HepG2 (cell line): ENCODE results near the gene IL3RA. TPM values are rescaled to one million over a fixed set of nuclear protein-coding genes. Genes with fewer than 3 reads are reported as not detected.

Experiments
- ATAC-seq: fragments of 200-7000 bp; cut with Tn5 transposase; 3 replicates; pipeline ENCODE4 v1.9.1; 2020; ENCODE audit warnings: mild to moderate bottlenecking, moderate library complexity
- BruUV-seq: library from RNA; stranded (reverse); fragments of 400-500 nt; replicated peaks from 2 replicates; lab custom pipeline; 2021; lab: Mats Ljungman, UMichigan
- CTCF ChIA-PET: fragments of 300-600 bp; formaldehyde crosslinking; extraction: SDS; loops from one replicate; lab custom pipeline; 2021; ENCODE audit warnings: low total read pairs, inconsistent platforms, low intra/inter-chr PET ratio; lab: Yijun Ruan, JAX
- POLR2A ChIA-PET: fragments of 350-600 bp; sonication (Branson Sonifier 250); formaldehyde crosslinking; loops from one replicate; lab custom pipeline; 2020; ENCODE audit warnings: antibody characterized with exemption, inconsistent platforms; lab: Yijun Ruan, JAX
- DNase-seq: peaks from one replicate; pipeline ENCODE4 v3.0.0-alpha.2; 2015; ENCODE audit warnings: low spot score
- FAIRE-seq: peaks from 3 replicates; lab custom pipeline; 2011; peaks lifted over from hg19 to GRCh38; lab: Jason Lieb, UNC
- H2AFZ ChIP-seq: one replicate; pipeline ENCODE4 v1.6.1; 2011; ENCODE audit warnings: low read length, inconsistent platforms
- H3K27ac ChIP-seq: fragments of 300-600 bp; 3 replicates; pipeline ENCODE4 v1.8.0; 2011; ENCODE audit warnings: mixed run types, mild to moderate bottlenecking, mixed read lengths, low read length, inconsistent platforms; ENCODE audit not compliant: insufficient read depth; ENCODE audit errors: extremely low read length
- H3K27me3 ChIP-seq, 2 experiments: fragments of 200-600 bp in 1 of 2; 2 replicates in 1 of 2; 3 replicates in 1 of 2; pipeline versions ENCODE4 v1.6.0 to v1.8.0; 2011; ENCODE audit warnings: low read length in 2 of 2, mild to moderate bottlenecking in 2 of 2, moderate library complexity in 2 of 2, inconsistent platforms in 1 of 2; ENCODE audit not compliant: insufficient read depth in 2 of 2, control insufficient read depth in 1 of 2
- H3K36me3 ChIP-seq, 2 experiments: fragments of 200-600 bp in 1 of 2; replicated peaks in 1 of 2; 2 replicates in 1 of 2; 3 replicates in 1 of 2; pipeline versions ENCODE4 v1.5.1 to v1.8.0; 2011; ENCODE audit warnings: low read length in 2 of 2, inconsistent platforms in 1 of 2; ENCODE audit not compliant: insufficient read depth in 2 of 2, control insufficient read depth in 1 of 2
- H3K4me1 ChIP-seq: 2 replicates; pipeline ENCODE4 v1.5.1; 2012; ENCODE audit warnings: low read length, inconsistent platforms; ENCODE audit not compliant: insufficient read depth
- H3K4me2 ChIP-seq: 2 replicates; pipeline ENCODE4 v1.6.0; 2011; ENCODE audit warnings: low read depth, low read length, inconsistent platforms
- H3K4me3 ChIP-seq, 3 experiments: fragments of 200-600 bp in 1 of 3; sonication (generic), shearing (Covaris generic) in 1 of 3; replicated peaks in 1 of 3; 2 replicates each; pipeline ENCODE4 v1.5.1; 2011 to 2016; ENCODE audit warnings: low read length in 3 of 3, inconsistent platforms in 2 of 3, low read depth in 2 of 3, mild to moderate bottlenecking in 2 of 3, control low read depth in 1 of 3, mixed read lengths in 1 of 3; ENCODE audit not compliant: insufficient read depth in 1 of 3
- H3K79me2 ChIP-seq: one replicate; pipeline ENCODE4 v1.6.1; 2011; ENCODE audit warnings: low read length, inconsistent platforms; ENCODE audit not compliant: insufficient read depth
- H3K9ac ChIP-seq: 2 replicates; pipeline ENCODE4 v1.6.0; 2011; ENCODE audit warnings: mild to moderate bottlenecking, low read depth, low read length, inconsistent platforms; ENCODE audit not compliant: insufficient read depth
- H3K9me3 ChIP-seq: 2 replicates; pipeline ENCODE4 v1.5.1; 2012; ENCODE audit warnings: mild to moderate bottlenecking, low read length
- H4K20me1 ChIP-seq: 2 replicates; pipeline ENCODE4 v1.6.0; 2011; ENCODE audit warnings: inconsistent platforms, mild to moderate bottlenecking, low read length, moderate library complexity; ENCODE audit not compliant: insufficient read depth
- AGO2 ChIP-seq: fragments of 200-400 bp; formaldehyde crosslinking; optimal IDR thresholded peaks from 2 replicates; pipeline ENCODE3; 2017; ENCODE audit warnings: mild to moderate bottlenecking, low read depth, low read length, moderate library complexity
- BRD4 ChIP-seq: sonication (generic); formaldehyde crosslinking; IDR thresholded peaks from 2 replicates; pipeline ENCODE4 v1.4.0; 2020; ENCODE audit warnings: missing genetic modification reagents
- RBM39 ChIP-seq: fragments of 200-400 bp; formaldehyde crosslinking; IDR thresholded peaks from one replicate; pipeline ENCODE4 v1.6.1; 2018; ENCODE audit warnings: antibody characterized with exemption, mild to moderate bottlenecking, low read depth, low read length; ENCODE audit not compliant: poor library complexity, severe bottlenecking
- TARDBP ChIP-seq: sonication (generic); formaldehyde crosslinking; IDR thresholded peaks from 2 replicates; pipeline ENCODE4 v1.8.0; 2022; ENCODE audit warnings: mild to moderate bottlenecking, missing genetic modification reagents
- ZFP91 ChIP-seq: sonication (generic); formaldehyde crosslinking; IDR thresholded peaks from 2 replicates; pipeline ENCODE4 v1.9.0; 2022; ENCODE audit warnings: missing genetic modification reagents, mild to moderate bottlenecking, borderline replicate concordance
- ZKSCAN1 ChIP-seq: fragments of 150-350 bp; IDR thresholded peaks from 2 replicates; pipeline ENCODE4 v1.6.1; 2014; ENCODE audit warnings: low read length
- ZZZ3 ChIP-seq: sonication (generic); formaldehyde crosslinking; IDR thresholded peaks from 2 replicates; pipeline ENCODE4 v1.4.0; 2020; ENCODE audit warnings: missing genetic modification reagents, mild to moderate bottlenecking, borderline replicate concordance
- WGBS: methylation state at CpG from one replicate; pipeline ENCODE4 v1.1.6; 2017; ENCODE audit warnings: low lambda C conversion rate; 5-methylcytosine and 5-hydroxymethylcytosine counted together
- in situ Hi-C: cut with HindIII; loops from 2 replicates; pipeline ENCODE4 v1.10.0; 2017; ENCODE audit warnings: low pct_unique_long_range_greater_than_20kb; ENCODE audit not compliant: extremely low pct_ligation_motif_present
- intact Hi-C: fragments of 100-400 bp; cut with micrococcal nuclease; formaldehyde crosslinking; loops from one replicate; pipeline ENCODE4 v1.10.0; 2022; ENCODE audit not compliant: unreplicated experiment
- polyA plus RNA-seq, 8 experiments: library from polyadenylated mRNA; depleted of rRNA in 3 of 8; stranded (reverse) in 7 of 8; unstranded in 1 of 8; fragments of >200 nt; fragmentation: Illumina TruSeq in 4 of 8; extraction: Trizol in 4 of 8; gene quantifications; 2 replicates each; pipeline versions ENCODE4 v1.2.1 to v1.2.3, GENCODE V29; 2011 to 2016; ENCODE audit warnings: low read depth in 4 of 8, missing spikeins in 1 of 8, mixed read lengths in 1 of 8; ENCODE audit not compliant: insufficient read depth in 1 of 8
- total RNA-seq, 5 experiments: library from RNA; depleted of rRNA; stranded (reverse); fragments of >200 nt; fragmentation: Illumina TruSeq; extraction: Trizol; gene quantifications; 2 replicates each; pipeline ENCODE4 v1.2.3, GENCODE V29; 2016; ENCODE audit warnings: low read depth in 1 of 5

Gene IL3RA
- total and polyA plus RNA-seq, 2 of the 13 experiments (the other 11 are each of a cell fraction or from before 2014, with no cell fraction given): not detected

DNA sequence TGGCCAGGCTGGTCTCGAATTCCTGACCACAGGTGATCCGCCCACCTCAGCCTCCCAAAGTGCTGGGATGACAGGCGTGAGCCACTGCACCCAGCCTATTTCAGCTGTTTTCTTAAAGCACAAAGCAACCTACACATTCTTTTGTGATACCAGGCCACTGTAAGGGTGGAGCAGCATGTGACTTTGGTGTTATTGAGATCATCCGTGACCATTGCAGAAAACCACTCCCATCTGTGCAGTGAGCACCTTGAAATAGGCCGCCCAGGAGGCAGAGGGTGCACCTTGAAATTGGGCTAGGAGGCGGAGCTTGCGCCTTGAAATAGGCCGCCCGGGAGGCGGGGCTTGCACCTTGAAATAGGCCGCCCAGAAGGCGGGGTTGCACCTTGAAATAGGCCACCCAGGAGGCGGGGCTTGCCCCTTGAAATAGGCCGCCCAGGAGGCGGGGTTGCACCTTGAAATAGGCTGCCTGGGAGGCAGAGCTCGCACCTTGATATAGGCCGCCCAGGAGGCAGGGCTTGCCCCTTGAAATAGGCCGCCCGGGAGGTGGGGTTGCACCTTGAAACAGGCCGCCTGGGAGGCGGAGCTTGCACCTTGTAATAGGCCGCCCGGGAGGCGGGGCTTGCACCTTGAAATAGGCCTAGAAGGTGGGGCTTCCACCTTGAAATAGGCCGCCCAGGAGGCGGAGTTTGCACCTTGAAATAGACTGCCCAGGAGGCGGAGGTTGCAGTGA lies 64.3 kb downstream of the IL3RA start (continued):
- TF ChIP-seq ZFP91 (CRISPR knock-in tag) (peak; percentile 15; the same call in 1 of the 2 replicates), TARDBP (CRISPR knock-in tag) (0 out of 2 replicates have a peak, but pooled peaks have one; percentile 34), BRD4 (CRISPR knock-in tag) (no peak), ZKSCAN1 (no peak)
- TF ChIP-seq, all 625 proteins: peak for 16

- peak; percentile 6; the same call in 1 of the 3 replicates for ATAC-seq
- in situ Hi-C loops: no loop called here
- no peak for DNase-seq
- no peak overlapping the region for H3K4me3 ChIP-seq
- no peaks in the 10 kb centered on the region for H3K79me2 ChIP-seq
- BruUV-seq: no TSS peak
- peaks cover 9 to 46% of the 10 kb centered on the region in 2 experiments; a peak in 4 of 5 replicates for H3K36me3 ChIP-seq
- H3K27ac ChIP-seq: peak overlapping the region; percentile 63
- TF ChIP-seq ZZZ3 (CRISPR knock-in tag) (no peak), RBM39 (no peak), AGO2 (peak; percentile 95)
- 96% methylated on average over 19 of the region's 30 CpGs for WGBS
- H3K4me2 ChIP-seq: no peak overlapping the region; the same call in 1 of the 2 replicates
- H4K20me1 ChIP-seq: no peaks in the 10 kb centered on the region
- intact Hi-C loops: no loop called here
- FAIRE-seq: no peak
- peaks cover 15% of the 10 kb centered on the region for H3K4me1 ChIP-seq
- CTCF ChIA-PET: no interaction called here
- H3K9ac ChIP-seq: 0 out of 2 replicates have a peak overlapping the region, but pooled peaks have one; percentile 15
- H3K9me3 ChIP-seq: no peaks in the 10 kb centered on the region
- no peak overlapping the region for H2AFZ ChIP-seq
- H3K27me3 ChIP-seq: no peaks in the 10 kb centered on the region
- POLR2A ChIA-PET: no interaction called here
Measured at GRCh38 chrX:1401611-1402430, 65.2 kb downstream of the IL3RA start.
